ENCODE results near the gene C12orf57.

Gene C12orf57

DNA sequence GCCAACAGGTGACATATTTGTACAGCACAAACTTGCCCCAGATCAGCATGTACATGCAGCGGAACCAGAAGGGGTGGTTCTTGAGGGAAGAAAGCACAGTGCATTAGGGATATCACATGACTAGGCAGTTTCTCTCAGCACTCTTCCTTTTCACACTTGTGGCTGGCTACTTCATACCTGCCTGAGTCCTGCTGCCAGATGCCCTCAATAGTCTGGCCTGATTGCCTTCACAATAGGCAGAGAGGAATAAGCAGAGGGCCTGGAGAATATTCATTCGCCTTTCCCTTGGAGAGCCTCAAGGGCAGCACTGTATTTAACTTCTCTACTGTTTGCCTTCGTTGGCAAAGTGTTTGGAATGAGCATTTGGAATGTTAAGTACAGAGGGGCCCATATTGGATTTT lies 34.8 kb downstream of the C12orf57 start:
- Histone ChIP-seq H3K4me3 (ENCODE audit: low read depth in 1 of 2, low read length in 2 of 2) (no peak overlapping the region), H3K9me3 (ENCODE audit: control insufficient read depth in 1 of 2, low read length in 2 of 2) (no peaks in the 10 kb centered on the region), H3K4me1 (ENCODE audit: control insufficient read depth in 1 of 2, insufficient read depth in 2 of 2, low read length in 2 of 2) (no peaks in the 10 kb centered on the region), H3K27me3 (ENCODE audit: low read depth, low read length) (no peaks in the 10 kb centered on the region), H3K27ac (ENCODE audit: low read length) (no peak overlapping the region), H3K36me3 (ENCODE audit: control insufficient read depth in 1 of 2, insufficient read depth in 2 of 2, low read length in 2 of 2) (peaks cover 71 to 88% of the 10 kb centered on the region in 2 donors)

DNA sequence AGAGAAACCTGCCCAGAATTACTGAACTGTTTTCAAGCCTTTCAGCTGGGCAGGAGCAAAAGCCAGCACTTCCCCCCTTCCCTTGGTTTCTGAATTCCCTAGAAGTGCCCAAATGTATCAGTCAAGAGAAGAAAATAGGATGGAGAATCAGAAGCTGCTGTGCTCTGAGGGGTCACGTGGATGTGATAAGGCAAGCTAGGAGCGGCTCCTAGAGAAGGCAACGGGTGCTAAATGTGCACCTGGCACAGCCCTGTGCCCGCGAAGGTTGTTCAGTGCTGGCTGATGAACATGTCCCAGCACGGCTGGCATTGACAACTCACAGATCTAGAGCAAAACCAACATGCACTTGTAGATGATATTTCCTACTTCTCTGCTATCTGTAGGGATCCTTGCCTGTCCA lies 35.2 kb downstream of the C12orf57 start:
- Histone ChIP-seq H3K4me1 (ENCODE audit: control insufficient read depth in 1 of 2, insufficient read depth in 2 of 2, low read length in 2 of 2) (no peaks in the 10 kb centered on the region), H3K36me3 (ENCODE audit: control insufficient read depth in 1 of 2, insufficient read depth in 2 of 2, low read length in 2 of 2) (peaks cover 73 to 87% of the 10 kb centered on the region in 2 donors), H3K4me3 (ENCODE audit: low read depth in 1 of 2, low read length in 2 of 2) (no peak overlapping the region), H3K9me3 (ENCODE audit: control insufficient read depth in 1 of 2, low read length in 2 of 2) (no peaks in the 10 kb centered on the region), H3K27me3 (ENCODE audit: low read depth, low read length) (no peaks in the 10 kb centered on the region), H3K27ac (ENCODE audit: low read length) (no peak overlapping the region)

DNA sequence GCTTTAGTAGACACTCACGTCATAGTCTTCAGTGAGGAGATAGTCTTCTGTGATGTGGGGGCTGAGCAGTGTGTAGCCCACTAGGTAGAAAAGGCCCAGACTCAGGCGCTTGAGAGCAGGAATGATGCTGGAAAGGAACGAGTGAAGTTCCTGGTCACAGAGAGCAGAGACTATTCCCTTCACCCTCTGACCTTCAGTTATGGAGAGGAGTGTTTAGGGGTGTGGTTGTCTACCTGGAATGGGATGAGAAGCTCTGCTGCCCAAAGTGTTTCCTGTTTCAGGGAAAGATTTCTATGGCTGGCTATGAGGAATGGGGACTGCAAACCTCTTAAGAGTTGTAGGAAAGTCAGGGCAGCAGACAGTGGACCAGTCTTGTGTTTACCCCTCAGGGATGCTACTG lies 35.6 kb downstream of the C12orf57 start:
- Histone ChIP-seq H3K27ac (ENCODE audit: low read length) (no peak overlapping the region), H3K9me3 (ENCODE audit: control insufficient read depth in 1 of 2, low read length in 2 of 2) (no peaks in the 10 kb centered on the region), H3K4me3 (ENCODE audit: low read depth in 1 of 2, low read length in 2 of 2) (no peak overlapping the region), H3K4me1 (ENCODE audit: control insufficient read depth in 1 of 2, insufficient read depth in 2 of 2, low read length in 2 of 2) (no peaks in the 10 kb centered on the region), H3K27me3 (ENCODE audit: low read depth, low read length) (no peaks in the 10 kb centered on the region), H3K36me3 (ENCODE audit: control insufficient read depth in 1 of 2, insufficient read depth in 2 of 2, low read length in 2 of 2) (peaks cover 73 to 83% of the 10 kb centered on the region in 2 donors)

DNA sequence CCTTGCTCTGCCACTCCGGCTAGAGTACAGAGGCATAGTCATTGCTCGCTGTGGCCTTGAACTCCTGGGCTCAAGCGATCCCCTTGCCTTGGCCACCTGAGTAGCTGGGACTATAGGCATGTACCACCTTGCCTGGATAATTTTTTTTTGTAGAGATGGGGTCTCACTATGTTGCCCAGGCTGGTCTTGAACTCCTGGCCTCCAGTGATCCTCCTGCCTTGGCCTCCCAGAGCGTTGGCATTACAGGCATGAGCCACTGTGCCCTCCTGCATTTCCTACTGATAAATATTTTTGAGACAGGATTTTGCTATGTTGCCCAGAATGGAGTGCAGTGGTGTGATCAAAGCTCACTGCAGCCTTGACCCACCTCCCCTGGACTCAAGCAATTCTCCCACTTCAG lies 36.3 kb downstream of the C12orf57 start:
- H3K4me1 ChIP-seq (ENCODE audit: control insufficient read depth in 1 of 2, insufficient read depth in 2 of 2, low read length in 2 of 2) = no peaks in the 10 kb centered on the region
- H3K27me3 ChIP-seq (ENCODE audit: low read depth, low read length) = no peaks in the 10 kb centered on the region
- H3K9me3 ChIP-seq (ENCODE audit: control insufficient read depth in 1 of 2, low read length in 2 of 2) = no peaks in the 10 kb centered on the region
- peaks cover 70 to 80% of the 10 kb centered on the region in 2 donors for H3K36me3 ChIP-seq (ENCODE audit: control insufficient read depth in 1 of 2, insufficient read depth in 2 of 2, low read length in 2 of 2)
- no peak overlapping the region for H3K27ac ChIP-seq (ENCODE audit: low read length)
- H3K4me3 ChIP-seq (ENCODE audit: low read depth in 1 of 2, low read length in 2 of 2) = no peak overlapping the region

DNA sequence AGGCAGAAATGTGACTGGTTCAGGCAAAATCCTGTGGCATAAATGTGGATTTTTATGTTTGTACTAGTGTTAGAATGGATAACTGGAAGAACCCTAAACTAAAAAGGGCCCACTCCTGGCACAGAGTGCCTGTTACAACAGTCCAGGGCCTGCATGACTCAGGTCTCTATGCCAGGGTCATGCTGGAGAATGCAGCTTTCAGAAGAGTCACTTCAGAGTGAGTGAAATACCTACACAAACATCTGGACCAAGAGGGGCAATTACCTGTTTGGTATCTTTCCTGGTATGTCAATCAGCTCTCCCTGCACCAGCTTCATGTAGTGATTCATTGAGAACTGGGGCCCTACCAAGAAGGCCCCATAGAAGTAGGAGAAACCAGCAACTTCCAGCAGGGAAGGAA lies 36.9 kb downstream of the C12orf57 start:
- H3K4me1 ChIP-seq (ENCODE audit: control insufficient read depth in 1 of 2, insufficient read depth in 2 of 2, low read length in 2 of 2) = no peaks in the 10 kb centered on the region
- H3K36me3 ChIP-seq (ENCODE audit: control insufficient read depth in 1 of 2, insufficient read depth in 2 of 2, low read length in 2 of 2) = peaks cover 63 to 73% of the 10 kb centered on the region in 2 donors
- H3K27me3 ChIP-seq (ENCODE audit: low read depth, low read length) = no peaks in the 10 kb centered on the region
- H3K4me3 ChIP-seq (ENCODE audit: low read depth in 1 of 2, low read length in 2 of 2) = no peak overlapping the region
- no peak overlapping the region for H3K27ac ChIP-seq (ENCODE audit: low read length)
- H3K9me3 ChIP-seq (ENCODE audit: control insufficient read depth in 1 of 2, low read length in 2 of 2) = no peaks in the 10 kb centered on the region

GRCh38 chr12:6981152-6982052 lies 37.6 kb downstream of the C12orf57 start:
- H3K4me3 ChIP-seq (ENCODE audit: low read depth in 1 of 2, low read length in 2 of 2) = no peak overlapping the region
- no peaks in the 10 kb centered on the region for H3K27me3 ChIP-seq (ENCODE audit: low read depth, low read length)
- H3K4me1 ChIP-seq (ENCODE audit: control insufficient read depth in 1 of 2, insufficient read depth in 2 of 2, low read length in 2 of 2) = no peaks in the 10 kb centered on the region
- no peaks in the 10 kb centered on the region for H3K9me3 ChIP-seq (ENCODE audit: control insufficient read depth in 1 of 2, low read length in 2 of 2)
- H3K36me3 ChIP-seq (ENCODE audit: control insufficient read depth in 1 of 2, insufficient read depth in 2 of 2, low read length in 2 of 2) = peaks cover 62 to 66% of the 10 kb centered on the region in 2 donors
- no peak overlapping the region for H3K27ac ChIP-seq (ENCODE audit: low read length)

- no peaks in the 10 kb centered on the region for H3K9me3 ChIP-seq (ENCODE audit: control insufficient read depth in 1 of 2, low read length in 2 of 2)
- H3K27ac ChIP-seq (ENCODE audit: low read length) = no peak overlapping the region
- H3K36me3 ChIP-seq (ENCODE audit: control insufficient read depth in 1 of 2, insufficient read depth in 2 of 2, low read length in 2 of 2) = peaks cover 54 to 55% of the 10 kb centered on the region in 2 donors
- H3K4me1 ChIP-seq (ENCODE audit: control insufficient read depth in 1 of 2, insufficient read depth in 2 of 2, low read length in 2 of 2) = peaks cover 0 to under 1% of the 10 kb centered on the region in 2 donors
- H3K27me3 ChIP-seq (ENCODE audit: low read depth, low read length) = no peaks in the 10 kb centered on the region
- no peak overlapping the region for H3K4me3 ChIP-seq (ENCODE audit: low read depth in 1 of 2, low read length in 2 of 2)
Measured at GRCh38 chr12:6982532-6982931, 38.7 kb downstream of the C12orf57 start.

GRCh38 chr12:6987956-6988553 lies 44.2 kb downstream of the C12orf57 start:
- no peaks in the 10 kb centered on the region for H3K9me3 ChIP-seq (ENCODE audit: control insufficient read depth in 1 of 2, low read length in 2 of 2)
- peaks cover 13 to 28% of the 10 kb centered on the region in 2 donors for H3K36me3 ChIP-seq (ENCODE audit: control insufficient read depth in 1 of 2, insufficient read depth in 2 of 2, low read length in 2 of 2)
- peak overlapping the region; percentile 56 for H3K27ac ChIP-seq (ENCODE audit: low read length)
- peaks cover 0 to 14% of the 10 kb centered on the region in 2 donors for H3K4me1 ChIP-seq (ENCODE audit: control insufficient read depth in 1 of 2, insufficient read depth in 2 of 2, low read length in 2 of 2)
- no peak overlapping the region for H3K4me3 ChIP-seq (ENCODE audit: low read depth in 1 of 2, low read length in 2 of 2)
- H3K27me3 ChIP-seq (ENCODE audit: low read depth, low read length) = no peaks in the 10 kb centered on the region
